MV-4-11 (cell line): ENCODE data around the gene MTHFSD.

ENCODE experiments used
- DNase-seq: peaks from one replicate; lab custom pipeline; 2025; lab: John Stamatoyannopoulos, UW

MTHFSD gene

GRCh38 chr16:86528061-86528929 lies 26.7 kb downstream of the MTHFSD start:
- no peak for DNase-seq

GRCh38 chr16:86527366-86527765 lies 27.7 kb downstream of the MTHFSD start:
- no peak for DNase-seq

GRCh38 chr16:86525696-86526095 lies 29.3 kb downstream of the MTHFSD start:
- no peak for DNase-seq

GRCh38 chr16:86524029-86524428 lies 31.0 kb downstream of the MTHFSD start:
- no peak for DNase-seq

GRCh38 chr16:86523166-86523740 lies 31.8 kb downstream of the MTHFSD start:
- DNase-seq, result no peak

- DNase-seq, result no peak
These were observed 32.4 kb downstream of the MTHFSD start for GRCh38 chr16:86522634-86523033.

- peak; percentile 11 for DNase-seq
These were observed 33.5 kb downstream of the MTHFSD start for GRCh38 chr16:86521236-86522197.

- peak; percentile 88 for DNase-seq
These were observed 34.5 kb downstream of the MTHFSD start for GRCh38 chr16:86520317-86521210.

GRCh38 chr16:86519649-86520316 lies 35.3 kb downstream of the MTHFSD start:
- peak; percentile 17 for DNase-seq

GRCh38 chr16:86519007-86519648 lies 35.9 kb downstream of the MTHFSD start:
- no peak for DNase-seq

GRCh38 chr16:86517652-86518258 lies 37.3 kb downstream of the MTHFSD start:
- DNase-seq, result no peak

- DNase-seq, result no peak
These were observed 38.0 kb downstream of the MTHFSD start for GRCh38 chr16:86517033-86517432.

GRCh38 chr16:86516623-86517003 lies 38.4 kb downstream of the MTHFSD start:
- DNase-seq, result no peak

- no peak for DNase-seq
These were observed 39.0 kb downstream of the MTHFSD start for GRCh38 chr16:86515777-86516622.

GRCh38 chr16:86515413-86515776 lies 39.6 kb downstream of the MTHFSD start:
- DNase-seq, result no peak

- no peak for DNase-seq
These were observed 40.3 kb downstream of the MTHFSD start for GRCh38 chr16:86514481-86515376.

GRCh38 chr16:86513471-86514277 lies 41.4 kb downstream of the MTHFSD start:
- DNase-seq, result no peak
